HEK293 (cell line): ENCODE measurements around the gene HTRA2.

Experiments used
- EGR2 ChIP-seq: fragments of 450-650 bp; formaldehyde crosslinking; IDR thresholded peaks from 2 replicates; pipeline ENCODE4 v1.5.1; 2016; ENCODE audit warnings: low read depth, missing biosample characterization, missing genetic modification characterization
- IKZF3 ChIP-seq: fragments of 450-650 bp; IDR thresholded peaks from 2 replicates; pipeline ENCODE4 v1.5.0; 2018; ENCODE audit warnings: missing biosample characterization, mild to moderate bottlenecking, missing genetic modification characterization, moderate library complexity
- OVOL3 ChIP-seq: fragments of 450-650 bp; formaldehyde crosslinking; IDR thresholded peaks from 2 replicates; pipeline ENCODE4 v1.5.1; 2016; ENCODE audit warnings: missing biosample characterization, missing genetic modification characterization
- SALL2 ChIP-seq: fragments of 450-650 bp; formaldehyde crosslinking; IDR thresholded peaks from 2 replicates; pipeline ENCODE4 v1.5.0; 2017; ENCODE audit warnings: missing biosample characterization, mild to moderate bottlenecking, missing genetic modification characterization, borderline replicate concordance
- ZNF174 ChIP-seq: fragments of 450-650 bp; formaldehyde crosslinking; IDR thresholded peaks from 2 replicates; pipeline ENCODE4 v1.5.0; 2017; ENCODE audit warnings: missing biosample characterization, mild to moderate bottlenecking, missing genetic modification characterization
- ZNF324 ChIP-seq: fragments of 450-650 bp; formaldehyde crosslinking; IDR thresholded peaks from 2 replicates; pipeline ENCODE4 v1.5.1; 2016; ENCODE audit warnings: missing biosample characterization, missing genetic modification characterization
- ZNF433 ChIP-seq: fragments of 450-650 bp; formaldehyde crosslinking; IDR thresholded peaks from 2 replicates; pipeline ENCODE4 v1.5.1; 2016; ENCODE audit warnings: missing biosample characterization, missing genetic modification characterization, low read depth
- TF ChIP-seq, protein P1 (sequence below): fragments of 450-650 bp; formaldehyde crosslinking; optimal IDR thresholded peaks from 2 replicates; pipeline ENCODE3; 2016; ENCODE audit warnings: missing biosample characterization, mild to moderate bottlenecking, missing genetic modification characterization
- TF ChIP-seq, protein P2 (sequence below): fragments of 450-650 bp; formaldehyde crosslinking; IDR thresholded peaks from 2 replicates; pipeline ENCODE4 v1.5.1; 2016; ENCODE audit warnings: missing biosample characterization, missing genetic modification characterization
- TF ChIP-seq, protein P3 (sequence below): sonication (generic); formaldehyde crosslinking; IDR thresholded peaks from 2 replicates; pipeline ENCODE4 v1.8.1; 2022; ENCODE audit warnings: mild to moderate bottlenecking, moderate library complexity, missing genetic modification reagents
- TF ChIP-seq, protein P4 (sequence below): fragments of 450-650 bp; formaldehyde crosslinking; IDR thresholded peaks from 2 replicates; pipeline ENCODE4 v1.5.1; 2016; ENCODE audit warnings: missing biosample characterization, missing genetic modification characterization

DNA sequence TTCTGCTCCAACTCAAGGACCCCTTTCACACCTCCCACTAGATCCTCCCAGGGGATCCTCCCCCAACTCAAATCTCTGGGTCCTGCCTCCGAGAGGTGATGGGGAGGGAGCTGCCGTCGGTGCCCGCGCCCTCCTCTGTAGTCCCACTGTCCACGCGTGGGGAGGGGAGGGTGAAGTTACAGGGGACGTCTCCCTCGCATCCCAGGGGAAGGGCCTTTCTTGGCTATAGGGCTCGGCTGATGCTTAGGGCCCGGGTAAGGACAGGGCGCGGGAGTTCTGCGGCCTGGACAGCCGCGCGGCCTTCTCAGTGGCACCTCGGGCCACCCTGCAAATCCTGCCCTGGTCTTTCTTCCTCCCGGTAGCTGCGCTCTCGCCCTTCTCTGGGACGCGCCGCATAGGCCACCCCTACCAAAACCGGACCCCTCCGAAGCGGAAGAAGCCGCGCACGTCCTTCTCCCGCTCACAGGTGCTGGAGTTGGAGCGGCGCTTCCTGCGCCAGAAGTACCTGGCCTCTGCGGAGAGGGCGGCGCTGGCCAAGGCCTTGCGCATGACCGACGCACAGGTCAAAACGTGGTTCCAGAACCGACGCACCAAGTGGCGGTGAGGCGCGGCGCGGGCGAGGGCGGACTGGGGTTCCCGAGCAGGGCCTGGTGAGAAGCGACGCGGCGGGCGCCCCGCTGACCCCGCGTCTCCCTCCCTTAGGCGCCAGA lies 14.3 kb upstream of the HTRA2 start:
- TF ChIP-seq ZNF433 (tag by site-specific recombination) (no peak), ZNF324 (tag by site-specific recombination) (no peak), IKZF3 (tag by site-specific recombination) (no peak), ZNF174 (tag by site-specific recombination) (no peak), SALL2 (tag by site-specific recombination) (no peak), OVOL3 (tag by site-specific recombination) (no peak), EGR2 (tag by site-specific recombination) (no peak)
- TF ChIP-seq, protein P1, sequence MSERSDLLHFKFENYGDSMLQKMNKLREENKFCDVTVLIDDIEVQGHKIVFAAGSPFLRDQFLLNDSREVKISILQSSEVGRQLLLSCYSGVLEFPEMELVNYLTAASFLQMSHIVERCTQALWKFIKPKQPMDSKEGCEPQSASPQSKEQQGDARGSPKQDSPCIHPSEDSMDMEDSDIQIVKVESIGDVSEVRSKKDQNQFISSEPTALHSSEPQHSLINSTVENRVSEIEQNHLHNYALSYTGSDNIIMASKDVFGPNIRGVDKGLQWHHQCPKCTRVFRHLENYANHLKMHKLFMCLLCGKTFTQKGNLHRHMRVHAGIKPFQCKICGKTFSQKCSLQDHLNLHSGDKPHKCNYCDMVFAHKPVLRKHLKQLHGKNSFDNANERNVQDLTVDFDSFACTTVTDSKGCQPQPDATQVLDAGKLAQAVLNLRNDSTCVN (tag by site-specific recombination) = no peak
- TF ChIP-seq, protein P2, sequence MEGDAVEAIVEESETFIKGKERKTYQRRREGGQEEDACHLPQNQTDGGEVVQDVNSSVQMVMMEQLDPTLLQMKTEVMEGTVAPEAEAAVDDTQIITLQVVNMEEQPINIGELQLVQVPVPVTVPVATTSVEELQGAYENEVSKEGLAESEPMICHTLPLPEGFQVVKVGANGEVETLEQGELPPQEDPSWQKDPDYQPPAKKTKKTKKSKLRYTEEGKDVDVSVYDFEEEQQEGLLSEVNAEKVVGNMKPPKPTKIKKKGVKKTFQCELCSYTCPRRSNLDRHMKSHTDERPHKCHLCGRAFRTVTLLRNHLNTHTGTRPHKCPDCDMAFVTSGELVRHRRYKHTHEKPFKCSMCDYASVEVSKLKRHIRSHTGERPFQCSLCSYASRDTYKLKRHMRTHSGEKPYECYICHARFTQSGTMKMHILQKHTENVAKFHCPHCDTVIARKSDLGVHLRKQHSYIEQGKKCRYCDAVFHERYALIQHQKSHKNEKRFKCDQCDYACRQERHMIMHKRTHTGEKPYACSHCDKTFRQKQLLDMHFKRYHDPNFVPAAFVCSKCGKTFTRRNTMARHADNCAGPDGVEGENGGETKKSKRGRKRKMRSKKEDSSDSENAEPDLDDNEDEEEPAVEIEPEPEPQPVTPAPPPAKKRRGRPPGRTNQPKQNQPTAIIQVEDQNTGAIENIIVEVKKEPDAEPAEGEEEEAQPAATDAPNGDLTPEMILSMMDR (tag by site-specific recombination) = no peak
- TF ChIP-seq, protein P3, sequence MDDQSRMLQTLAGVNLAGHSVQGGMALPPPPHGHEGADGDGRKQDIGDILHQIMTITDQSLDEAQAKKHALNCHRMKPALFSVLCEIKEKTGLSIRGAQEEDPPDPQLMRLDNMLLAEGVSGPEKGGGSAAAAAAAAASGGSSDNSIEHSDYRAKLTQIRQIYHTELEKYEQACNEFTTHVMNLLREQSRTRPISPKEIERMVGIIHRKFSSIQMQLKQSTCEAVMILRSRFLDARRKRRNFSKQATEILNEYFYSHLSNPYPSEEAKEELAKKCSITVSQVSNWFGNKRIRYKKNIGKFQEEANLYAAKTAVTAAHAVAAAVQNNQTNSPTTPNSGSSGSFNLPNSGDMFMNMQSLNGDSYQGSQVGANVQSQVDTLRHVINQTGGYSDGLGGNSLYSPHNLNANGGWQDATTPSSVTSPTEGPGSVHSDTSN = no peak
- TF ChIP-seq, protein P4, sequence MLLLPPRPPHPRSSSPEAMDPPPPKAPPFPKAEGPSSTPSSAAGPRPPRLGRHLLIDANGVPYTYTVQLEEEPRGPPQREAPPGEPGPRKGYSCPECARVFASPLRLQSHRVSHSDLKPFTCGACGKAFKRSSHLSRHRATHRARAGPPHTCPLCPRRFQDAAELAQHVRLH (tag by site-specific recombination) = no peak
